Heart left ventricle (tissue), 13 donors: ENCODE measurements around the gene KCNQ4.

ENCODE experiments used
- CTCF ChIP-seq, 12 donors: fragments of 200-600 bp; sonication (generic) in 4 of 12; IDR thresholded peaks; one replicate each; pipeline versions ENCODE4 v1.5.0 to v1.8.0; 2018 to 2022; ENCODE audit warnings: antibody characterized with exemption in 12 of 12, mild to moderate bottlenecking in 5 of 12
- POLR2A ChIP-seq, 2 donors: fragments of 450-650 bp; IDR thresholded peaks; one replicate each; pipeline ENCODE4 v1.6.1; 2017; ENCODE audit warnings: antibody characterized with exemption in 2 of 2, mild to moderate bottlenecking in 2 of 2, moderate library complexity in 2 of 2
- donor health status: ischemic (EF 13 %, LVEDD 7.1; RV severe dilation, severe dysfunction).
- donor health status: DM: no; HTN: yes; CAD: no.
- donor health status: DM: no; HTN: no; CAD: no.
- donor health status: ischemic (EF 25% LVEDD 6.9; RV normal size, moderate dysfunction).
- donor health status: ischemic (EF 25% LVEDD 5.7; RV mildly dilated, moderate dysfunction).
- donor health status: ischemic (EF 35%, LVEDD 5.7; RV mildly dilated, moderate dysfunction).
- donor health status: nonischemic (EF 11% LVEDD 7.7; RV severe dilation, severe dysfunction).
- donor health status: DM: yes; HTN: yes; CAD: no.
- donor health status: PGD.
- donor health status: ischemic (EF 29% LVEDD 5.4; RV normal size, mild dysfunction).
- donor health status: nonischemic (EF 23%, LVEDD 6.1; RV moderate dilation, normal function).

- TF ChIP-seq CTCF (IDR thresholded peaks at IDR 0.05) (no peak), POLR2A (IDR thresholded peaks at IDR 0.05) (no peak)
These were observed 15.0 kb downstream of the KCNQ4 start for GRCh38 chr1:40798366-40799281.
